Measurements from ENCODE around the gene TLX2. TPM values are rescaled to one million over a fixed set of nuclear protein-coding genes. Genes with fewer than 3 reads are reported as not detected.
"Not testable (repeated sequence)": the region's sequence is repeated elsewhere in the genome, so short reads cannot be mapped to it uniquely, and the experiment has no call there.

The TLX2 gene
- total RNA-seq, 2 experiments from 2014 or later = 0.18 to 0.21 TPM

DNA sequence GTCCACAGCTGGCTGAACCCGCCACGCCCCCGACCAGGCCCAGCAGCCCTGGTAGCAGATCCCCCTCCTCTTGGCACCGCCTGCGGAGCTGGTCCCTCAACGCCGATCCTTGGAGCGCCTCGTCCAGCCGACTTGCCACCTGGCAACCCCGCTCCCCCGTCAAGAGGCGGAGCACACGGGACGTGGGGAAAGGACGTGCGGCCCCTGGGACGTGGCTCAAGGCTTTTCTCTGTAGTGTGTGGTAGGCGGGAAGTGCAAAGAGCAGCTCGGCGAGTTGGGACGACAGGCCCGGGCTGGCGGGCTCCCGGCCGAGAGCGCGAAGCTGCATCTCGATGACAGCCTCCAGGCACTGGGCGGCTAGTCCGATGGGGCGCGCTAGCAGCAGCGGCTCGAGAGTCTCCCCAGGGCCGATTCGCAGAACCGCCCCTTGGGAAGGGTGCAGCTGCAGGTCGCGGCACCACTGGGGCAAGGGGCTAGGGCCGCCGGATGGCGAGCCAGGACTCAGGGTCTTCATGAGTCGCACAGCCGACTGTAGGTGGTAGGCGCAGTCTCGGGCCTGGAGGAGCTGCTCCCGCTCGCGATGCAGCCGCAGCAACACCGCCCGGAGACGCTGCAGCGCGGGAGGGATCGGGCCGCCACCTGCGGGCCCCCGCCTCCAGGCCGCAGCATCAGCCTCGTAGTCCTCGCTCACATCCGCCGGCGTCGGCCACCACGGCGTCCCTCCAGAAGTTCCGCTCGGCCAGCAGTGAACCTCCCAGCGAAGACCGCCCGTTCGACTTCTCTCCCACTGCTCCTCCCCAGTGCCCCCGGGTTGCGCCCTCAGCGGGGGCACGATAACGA is 32.1 kb upstream of the TLX2 start:
- Mint-ChIP-seq H3K9me3 (ENCODE audit: low read depth) (no peaks in the 10 kb centered on the region), H3K36me3 (ENCODE audit: low read depth) (peaks cover 21% of the 10 kb centered on the region), H3K4me1 (peaks cover 31% of the 10 kb centered on the region), H3K4me3 (peak overlapping the region; percentile 90), H3K27ac (peak overlapping the region; percentile 99), H3K27me3 (no peaks in the 10 kb centered on the region)
- ChIA-PET POLR2A (interaction anchor here (0.5 to 3.2 kb wide), 7 partner anchors 9 to 100 kb away, joined by 3 to 18 read pairs (median 3); partner anchors contain the start of genes AUP1, HTRA2, INO80B and MRPL53), CTCF (interaction anchor here (0.5 to 5.2 kb wide), 20 partner anchors 9 to 658 kb away, joined by 3 to 62 read pairs (median 4); partner anchors contain the start of genes AUP1, DQX1, HTRA2 and INO80B)
- ATAC-seq = peak; percentile 37
- intact Hi-C loops (cut with DNase I, micrococcal nuclease) = loop anchor here (1.0 to 2.0 kb wide), 6 partner anchors 10 to 1097 kb away; partner anchors contain the start of genes ALMS1 (in 1 of the 2), C2orf81 (in 1 of the 2), DOK1 (in 1 of the 2) and INO80B (in 1 of the 2)
- peak; percentile 75 for DNase-seq

DNA sequence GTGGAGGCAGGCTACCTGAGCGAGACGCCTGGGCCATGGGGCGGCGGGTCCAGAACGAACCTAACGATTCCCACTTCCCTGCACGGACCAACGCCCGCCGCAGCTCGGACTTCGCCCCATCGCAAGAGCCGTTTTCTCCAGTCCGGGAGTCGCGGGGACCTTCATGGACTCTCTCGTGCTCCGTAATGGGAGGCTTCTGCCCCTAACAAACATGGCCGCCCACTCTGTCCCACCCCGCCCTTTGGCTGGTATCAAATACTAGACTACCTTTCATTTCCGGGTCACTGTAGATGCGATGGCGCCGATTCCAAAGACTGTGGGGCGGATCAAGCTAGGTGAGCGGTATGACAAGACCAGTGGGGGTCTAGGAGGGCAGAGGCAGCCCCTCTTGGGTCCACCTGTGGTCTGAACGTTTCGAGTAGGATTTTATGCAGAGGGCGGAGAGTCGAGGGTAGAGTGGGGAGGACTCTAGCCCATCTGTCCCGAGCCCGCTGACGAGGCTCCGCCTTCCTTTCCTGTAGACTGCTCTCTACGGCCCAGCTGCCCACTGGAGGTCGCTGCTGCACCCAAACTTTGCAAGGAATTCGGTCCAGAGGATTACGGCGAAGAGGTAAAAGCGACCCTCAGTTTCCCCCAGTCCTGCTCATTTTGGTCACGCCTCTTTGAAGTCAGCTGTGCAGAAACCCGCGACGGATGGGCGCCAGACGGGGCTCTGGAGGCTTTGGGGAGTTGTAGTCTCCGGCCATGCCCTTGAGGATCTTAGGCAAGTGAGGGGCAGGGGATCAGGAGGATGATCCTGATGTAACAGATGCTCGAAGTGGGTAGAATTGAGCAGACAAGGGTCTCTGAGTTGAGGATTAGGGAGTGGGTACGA is 31.2 kb upstream of the TLX2 start, which contains the start of the genes CCDC142 and TTC31:
Gene CCDC142, minus strand, starts transcription at position 198 of the 874 bp plus-strand sequence. Its CDS starts 161 bp downstream, at position 37.
Gene TTC31, plus strand, starts transcription at position 281 of the 874 bp plus-strand sequence. Its CDS starts 15 bp downstream, at position 296.
- ATAC-seq = peak; percentile 95
- POLR2A ChIA-PET = interaction anchor here (0.5 to 3.2 kb wide), 5 partner anchors 10 to 169 kb away, joined by 3 to 18 read pairs (median 6); partner anchors contain the start of genes AUP1, HTRA2, INO80B and MRPL53
- no peaks in the 10 kb centered on the region for H3K9me3 Mint-ChIP-seq (ENCODE audit: low read depth)

DNA sequence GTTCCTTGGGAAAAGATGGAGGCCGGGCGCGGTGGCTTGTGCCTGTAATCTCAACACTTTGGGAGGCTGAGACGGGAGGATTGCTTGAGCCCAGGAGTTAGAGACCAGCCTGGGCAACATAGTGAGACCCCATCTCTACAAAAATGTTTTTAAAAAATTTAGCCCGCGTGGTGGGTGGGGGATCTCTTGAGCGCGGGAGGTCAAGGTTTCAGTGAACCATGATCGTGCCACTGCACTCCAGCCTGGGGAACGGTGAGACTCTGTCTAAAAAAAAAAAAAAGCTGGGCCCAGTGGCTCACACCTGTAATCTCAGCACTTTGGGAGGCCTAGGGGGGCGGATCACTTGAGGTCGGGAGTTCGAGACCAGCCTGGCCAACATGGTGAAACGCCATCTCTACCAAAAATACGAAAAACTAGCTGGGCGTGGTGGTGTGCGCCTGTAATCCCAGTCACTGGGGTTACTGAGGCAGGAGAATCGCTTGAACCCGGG is 30.5 kb upstream of the TLX2 start:
- not testable (repeated sequence) for DNase-seq
- CTCF ChIA-PET = interaction anchor here (0.6 to 5.2 kb wide), 13 partner anchors 11 to 728 kb away, joined by 3 to 62 read pairs (median 6); partner anchors contain the start of genes AUP1, HTRA2, INO80B and LBX2
- peaks cover 17% of the 10 kb centered on the region for H3K36me3 Mint-ChIP-seq (ENCODE audit: low read depth)

More for the DNA sequence above, 31.2 kb upstream of the TLX2 start, which contains the start of the genes CCDC142 and TTC31:
- Mint-ChIP-seq H3K36me3 (ENCODE audit: low read depth) (peaks cover 17% of the 10 kb centered on the region), H3K27me3 (no peaks in the 10 kb centered on the region), H3K27ac (peak within 1 kb of the TSS; percentile 99), H3K4me3 (peak within 1 kb of the TSS; percentile 90), H3K4me1 (peaks cover 31% of the 10 kb centered on the region)
- intact Hi-C loops (cut with DNase I, micrococcal nuclease) = loop anchor here (1.0 to 2.0 kb wide), 15 partner anchors 11 to 1098 kb away; partner anchors contain the start of genes AUP1 (in 2 of the 2), C2orf81 (in 2 of the 2), DOK1 (in 2 of the 2) and HTRA2 (in 2 of the 2)
- CTCF ChIA-PET = interaction anchor here (0.5 to 5.2 kb wide), 18 partner anchors 10 to 141 kb away, joined by 3 to 62 read pairs (median 4); partner anchors contain the start of genes AUP1, DQX1, HTRA2 and INO80B
- DNase-seq = peak; percentile 96

DNA sequence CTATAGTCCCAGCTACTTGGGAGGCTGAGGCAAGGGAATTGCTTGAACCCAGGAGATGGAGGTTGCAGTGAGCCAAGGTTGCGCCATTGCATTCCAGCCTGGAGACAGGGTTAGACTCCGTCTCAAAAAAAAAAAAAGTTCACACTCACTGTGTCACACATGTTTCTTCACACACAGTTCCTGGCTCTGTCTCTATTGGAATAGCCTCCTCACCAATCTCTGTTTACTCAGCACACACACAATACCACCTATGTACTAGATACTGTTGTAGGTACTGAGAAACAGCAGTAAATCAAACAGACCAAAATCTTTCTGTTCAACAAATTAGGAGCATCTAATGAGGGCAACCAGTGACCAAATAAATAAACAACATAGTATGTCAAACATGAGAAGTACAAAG is 28.1 kb upstream of the TLX2 start:
- no peaks in the 10 kb centered on the region for H3K27me3 Mint-ChIP-seq
- no peak overlapping the region for H3K4me3 Mint-ChIP-seq
- H3K36me3 Mint-ChIP-seq (ENCODE audit: low read depth) = peaks cover 23% of the 10 kb centered on the region
- intact Hi-C loops (cut with DNase I, micrococcal nuclease) = no loop called here
- H3K27ac Mint-ChIP-seq = no peak overlapping the region
- peaks cover 16% of the 10 kb centered on the region for H3K4me1 Mint-ChIP-seq
- ChIA-PET CTCF (no interaction called here), POLR2A (no interaction called here)
- DNase-seq (no peak), ATAC-seq (no peak)
- no peaks in the 10 kb centered on the region for H3K9me3 Mint-ChIP-seq (ENCODE audit: low read depth)

More for the DNA sequence above, 30.5 kb upstream of the TLX2 start:
- intact Hi-C loops (cut with DNase I, micrococcal nuclease) = loop anchor here (1.0 to 2.0 kb wide), 15 partner anchors 11 to 1099 kb away; partner anchors contain the start of genes AUP1 (in 2 of the 2), C2orf81 (in 2 of the 2), DOK1 (in 2 of the 2) and HTRA2 (in 2 of the 2)
- peak overlapping the region; percentile 90 for H3K4me3 Mint-ChIP-seq
- H3K9me3 Mint-ChIP-seq (ENCODE audit: low read depth); H3K27me3 Mint-ChIP-seq; POLR2A ChIA-PET; ATAC-seq: not testable (repeated sequence)
- peaks cover 31% of the 10 kb centered on the region for H3K4me1 Mint-ChIP-seq
- peak overlapping the region; percentile 99 for H3K27ac Mint-ChIP-seq

DNA sequence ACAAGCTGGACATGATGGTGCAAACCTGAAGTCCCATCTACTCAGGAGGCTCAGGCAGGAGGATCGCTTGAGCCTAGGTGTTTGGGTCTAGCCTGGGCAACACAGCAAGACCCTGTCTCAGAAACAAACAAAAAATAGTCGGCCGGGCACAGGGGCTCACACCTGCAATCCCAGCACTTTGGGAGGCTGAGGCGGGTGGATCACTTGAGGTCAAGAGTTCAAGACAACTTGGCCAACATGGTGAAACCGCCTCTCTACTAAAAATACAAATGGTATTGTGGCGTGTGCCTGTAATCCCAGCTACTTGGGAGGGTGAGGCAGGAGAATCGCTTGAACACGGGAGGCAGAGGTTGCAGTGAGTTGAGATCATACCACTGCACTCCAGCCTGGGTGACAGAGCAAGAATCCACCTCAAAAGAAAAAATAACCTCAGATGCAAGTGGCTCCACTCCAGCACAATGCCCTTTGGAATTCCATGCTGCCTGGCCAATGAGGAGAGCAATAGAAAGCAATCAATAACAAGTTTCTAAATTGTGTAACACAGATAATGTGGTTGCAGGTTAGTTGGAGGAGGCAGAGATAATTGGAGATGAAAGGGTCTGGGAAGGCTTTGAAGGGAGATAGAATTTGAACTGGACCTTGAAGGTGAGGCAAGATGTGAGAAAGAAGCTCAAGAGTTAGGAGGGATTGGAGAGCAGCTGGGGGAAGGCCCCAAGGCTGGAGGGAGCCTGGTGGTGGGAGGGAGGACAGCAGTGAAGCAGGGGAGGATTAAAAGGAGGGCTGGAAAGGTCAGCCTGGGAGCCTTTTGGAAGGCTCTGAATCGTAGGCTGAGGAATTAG is 25.4 kb upstream of the TLX2 start:
- Mint-ChIP-seq H3K9me3 (ENCODE audit: low read depth) (no peaks in the 10 kb centered on the region), H3K27ac (no peak overlapping the region), H3K27me3 (no peaks in the 10 kb centered on the region), H3K4me1 (peaks cover 4% of the 10 kb centered on the region), H3K4me3 (no peak overlapping the region), H3K36me3 (ENCODE audit: low read depth) (peaks cover 34% of the 10 kb centered on the region)
- intact Hi-C loops (cut with DNase I, micrococcal nuclease) = no loop called here
- CTCF ChIA-PET = interaction anchor here (0.5 to 1.7 kb wide), 3 partner anchors 8 to 15 kb away, joined by 3 to 5 read pairs (median 5); no protein-coding TSS in a partner anchor
- DNase-seq (no peak), ATAC-seq (no peak)
- POLR2A ChIA-PET = interaction anchor here (0.6 kb wide), 1 partner anchor 70 kb away, joined by 13 read pairs; no protein-coding TSS in a partner anchor

DNA sequence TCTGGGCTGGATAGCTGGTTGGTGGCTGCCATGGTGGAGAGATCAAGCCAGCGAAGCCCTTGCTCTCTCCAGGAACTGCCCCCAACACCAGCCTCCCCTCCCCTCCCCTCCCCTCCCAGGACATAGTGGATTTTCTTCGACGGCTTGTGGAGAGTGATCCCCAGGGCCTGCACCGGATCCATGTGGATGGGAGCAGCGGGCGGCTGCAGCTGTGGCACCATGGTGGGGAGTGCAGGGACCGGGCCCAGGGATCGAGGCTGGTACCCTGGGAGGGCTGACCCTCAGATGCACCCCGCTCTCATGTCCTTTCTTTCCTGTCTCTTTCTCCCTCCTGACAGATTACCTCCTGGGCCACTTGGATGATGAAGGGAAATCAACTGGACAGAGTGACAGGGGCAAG is 24.3 kb upstream of the TLX2 start:
- Mint-ChIP-seq H3K36me3 (ENCODE audit: low read depth) (peaks cover 36% of the 10 kb centered on the region), H3K27me3 (no peaks in the 10 kb centered on the region), H3K27ac (no peak overlapping the region), H3K4me1 (no peaks in the 10 kb centered on the region), H3K9me3 (ENCODE audit: low read depth) (no peaks in the 10 kb centered on the region), H3K4me3 (no peak overlapping the region)
- DNase-seq (no peak), ATAC-seq (no peak)
- ChIA-PET POLR2A (no interaction called here), CTCF (interaction anchor here (1.0 to 1.1 kb wide), 2 partner anchors 11 to 96 kb away, joined by 5 read pairs; no protein-coding TSS in a partner anchor)
- intact Hi-C loops (cut with DNase I, micrococcal nuclease) = no loop called here

DNA sequence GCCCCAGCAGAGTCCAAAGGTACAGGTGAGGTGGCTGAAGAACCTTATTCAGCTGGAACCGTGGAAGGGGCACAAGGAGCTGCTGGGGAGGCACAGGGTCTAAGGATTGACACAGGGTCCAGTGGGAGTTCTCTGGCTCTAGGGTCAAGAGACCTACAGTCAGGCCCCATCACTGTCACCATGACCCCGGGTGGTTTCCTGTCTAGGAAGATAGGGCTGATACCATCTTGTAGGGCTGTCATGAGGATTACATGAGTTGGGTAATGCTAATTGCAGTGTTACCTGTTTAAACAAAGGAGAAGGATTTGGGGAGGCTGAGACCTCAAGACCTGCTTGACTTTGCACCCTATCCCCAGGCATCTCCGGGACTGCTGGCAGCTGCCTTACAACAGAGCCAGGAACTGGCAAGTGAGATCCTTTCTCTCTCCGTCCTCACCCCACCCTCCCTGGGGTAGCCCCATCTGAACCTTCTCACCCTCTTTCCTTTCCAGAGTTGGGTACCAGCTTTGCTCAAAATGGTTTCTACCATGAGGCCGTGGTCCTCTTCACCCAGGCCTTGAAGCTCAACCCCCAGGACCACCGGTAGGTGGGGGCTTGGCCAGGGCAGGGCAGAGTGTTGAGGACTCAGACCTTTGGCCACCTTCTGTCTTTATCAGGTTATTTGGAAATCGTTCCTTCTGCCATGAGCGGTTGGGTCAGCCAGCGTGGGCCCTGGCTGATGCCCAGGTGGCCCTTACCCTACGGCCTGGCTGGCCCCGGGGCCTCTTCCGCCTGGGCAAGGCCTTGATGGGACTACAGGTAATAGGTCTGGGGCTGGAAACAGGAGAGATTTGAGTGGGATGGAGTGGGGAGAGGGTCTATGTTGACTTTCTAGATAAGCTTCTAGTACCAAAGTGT is 22.4 kb upstream of the TLX2 start:
- no peak for DNase-seq
- H3K9me3 Mint-ChIP-seq (ENCODE audit: low read depth) = no peaks in the 10 kb centered on the region
- H3K36me3 Mint-ChIP-seq (ENCODE audit: low read depth) = peaks cover 27% of the 10 kb centered on the region
- H3K4me3 Mint-ChIP-seq = no peak overlapping the region
- ATAC-seq = no peak
- POLR2A ChIA-PET = no interaction called here
- no peaks in the 10 kb centered on the region for H3K27me3 Mint-ChIP-seq
- intact Hi-C loops (cut with DNase I, micrococcal nuclease) = no loop called here
- CTCF ChIA-PET = interaction anchor here (0.6 kb wide), 1 partner anchor 76 kb away, joined by 4 read pairs; no protein-coding TSS in a partner anchor
- no peaks in the 10 kb centered on the region for H3K4me1 Mint-ChIP-seq
- H3K27ac Mint-ChIP-seq = no peak overlapping the region

DNA sequence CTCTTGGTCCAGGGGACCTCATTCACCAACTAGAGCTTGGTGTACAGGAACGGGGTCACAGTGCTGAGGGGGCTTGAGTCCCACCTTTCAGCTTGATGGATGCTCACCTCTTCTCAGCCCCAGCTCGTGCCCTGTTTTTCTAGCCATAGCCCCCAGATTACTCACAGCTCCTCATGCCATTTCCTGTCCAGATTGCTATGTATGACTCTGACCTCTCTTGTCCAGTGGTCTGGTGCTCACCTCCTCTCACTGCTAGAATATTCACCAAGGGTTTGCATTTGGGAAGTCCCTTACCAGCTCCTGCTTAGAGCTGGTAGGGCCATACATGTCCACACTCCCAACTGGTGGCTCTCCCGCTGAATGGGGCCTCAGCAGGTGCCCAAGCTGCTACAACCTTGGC is 20.7 kb upstream of the TLX2 start:
- no peak overlapping the region for H3K27ac Mint-ChIP-seq
- peaks cover 26% of the 10 kb centered on the region for H3K36me3 Mint-ChIP-seq (ENCODE audit: low read depth)
- POLR2A ChIA-PET = interaction anchor here (0.7 kb wide), 1 partner anchor 63 kb away, joined by 3 read pairs; no protein-coding TSS in a partner anchor
- peaks cover 8% of the 10 kb centered on the region for H3K4me1 Mint-ChIP-seq
- intact Hi-C loops (cut with DNase I, micrococcal nuclease) = no loop called here
- DNase-seq (no peak), ATAC-seq (no peak)
- H3K4me3 Mint-ChIP-seq = no peak overlapping the region
- peaks cover 10% of the 10 kb centered on the region for H3K27me3 Mint-ChIP-seq
- H3K9me3 Mint-ChIP-seq (ENCODE audit: low read depth) = no peaks in the 10 kb centered on the region
- CTCF ChIA-PET = interaction anchor here (0.9 kb wide), 1 partner anchor 11 kb away, joined by 4 read pairs; the partner anchor contains the start of genes CCDC142 and TTC31

DNA sequence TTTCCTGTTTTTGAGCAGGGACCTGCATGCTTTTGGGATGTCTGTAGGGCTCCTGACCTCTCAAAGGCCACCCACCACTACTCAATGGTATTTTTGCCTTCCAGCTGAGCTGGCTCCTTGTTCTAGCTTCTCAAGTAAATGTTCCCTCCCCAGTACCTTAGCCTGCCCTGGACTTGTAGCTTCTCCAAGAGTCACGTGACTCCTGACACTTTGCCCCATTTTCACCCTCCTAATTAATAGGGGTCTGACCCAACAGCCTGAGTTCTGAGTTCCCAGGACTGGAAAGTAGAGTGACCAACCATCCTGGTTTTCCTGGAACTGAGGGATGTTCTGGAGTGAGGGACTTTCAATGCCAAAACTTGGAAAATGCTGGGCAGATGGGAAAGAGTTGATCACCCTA is 18.8 kb upstream of the TLX2 start:
- intact Hi-C loops (cut with DNase I, micrococcal nuclease) = loop anchor here in 1 of 2 experiments (5.0 kb wide), 1 partner anchor 37 kb away; no protein-coding TSS in a partner anchor

More for the DNA sequence above, 18.8 kb upstream of the TLX2 start:
- no peak for ATAC-seq
- Mint-ChIP-seq H3K36me3 (ENCODE audit: low read depth) (peaks cover 23% of the 10 kb centered on the region), H3K9me3 (ENCODE audit: low read depth) (no peaks in the 10 kb centered on the region), H3K4me3 (no peak overlapping the region), H3K27ac (no peak overlapping the region), H3K27me3 (peaks cover 24% of the 10 kb centered on the region), H3K4me1 (peaks cover 16% of the 10 kb centered on the region)
- CTCF ChIA-PET = no interaction called here
- no peak for DNase-seq
- POLR2A ChIA-PET = no interaction called here

Measured in activated CD4-positive, alpha-beta T cell treated with anti-CD3 and anti-CD28 coated beads for 36 hours (primary cell).